CD4-positive, alpha-beta memory T cell (primary cell): ENCODE results near the gene PTPRM. TPM values are rescaled to one million over a fixed set of nuclear protein-coding genes. Genes with fewer than 3 reads are reported as not detected.
"Not testable (repeated sequence)": the region's sequence is repeated elsewhere in the genome, so short reads cannot be mapped to it uniquely, and the experiment has no call there.

Experiments
- CTCF ChIA-PET: fragments of 350-600 bp; sonication (Branson Sonifier 250); formaldehyde crosslinking; loops from one replicate; lab custom pipeline; 2021; ENCODE audit warnings: inconsistent platforms; ENCODE audit not compliant: partially characterized antibody; lab: Charles Lee
- POLR2A ChIA-PET: fragments of 350-600 bp; sonication (Branson Sonifier 250); formaldehyde crosslinking; loops from one replicate; lab custom pipeline; 2021; ENCODE audit not compliant: partially characterized antibody; lab: Charles Lee
- DNase-seq, 5 donors: peaks; one replicate each; pipeline versions ENCODE4 v3.0.0 to v3.0.0-alpha.2; 2020 to 2022; ENCODE audit warnings: mixed read lengths in 1 of 5
- H3K27ac ChIP-seq: one replicate; pipeline ENCODE4 v1.7.0; 2013; ENCODE audit warnings: low read depth, low read length
- H3K27me3 ChIP-seq: 2 replicates; pipeline ENCODE4 v1.7.0; 2013; ENCODE audit warnings: mild to moderate bottlenecking, low read length, moderate library complexity; ENCODE audit not compliant: insufficient read depth
- H3K36me3 ChIP-seq: 2 replicates; pipeline ENCODE4 v1.7.0; 2013; ENCODE audit warnings: mild to moderate bottlenecking, low read length, moderate library complexity; ENCODE audit not compliant: insufficient read depth
- H3K4me1 ChIP-seq: 2 replicates; pipeline ENCODE4 v1.7.0; 2013; ENCODE audit warnings: mild to moderate bottlenecking, low read length, moderate library complexity; ENCODE audit not compliant: insufficient read depth
- H3K4me3 ChIP-seq, 2 donors: one replicate each; pipeline ENCODE4 v1.7.0; 2013; ENCODE audit warnings: low read length in 2 of 2, mild to moderate bottlenecking in 1 of 2
- H3K9me3 ChIP-seq, 2 donors: one replicate each; pipeline ENCODE4 v1.7.0; 2013; ENCODE audit warnings: low read length in 2 of 2, control low read depth in 1 of 2; ENCODE audit not compliant: control insufficient read depth in 1 of 2
- H3K27ac Mint-ChIP-seq, 7 donors: one replicate each; pipeline ENCODE4 v1.8.0; 2020 to 2021; ENCODE audit warnings: mixed read lengths in 7 of 7, mild to moderate bottlenecking in 6 of 7, inconsistent platforms in 3 of 7, moderate library complexity in 3 of 7
- H3K27me3 Mint-ChIP-seq, 2 donors: one replicate each; pipeline ENCODE4 v1.8.0; 2020 to 2021; ENCODE audit warnings: mixed read lengths in 2 of 2
- H3K36me3 Mint-ChIP-seq, 2 donors: one replicate each; pipeline ENCODE4 v1.8.0; 2020 to 2021; ENCODE audit warnings: mixed read lengths in 2 of 2, inconsistent platforms in 1 of 2, mild to moderate bottlenecking in 1 of 2
- H3K4me1 Mint-ChIP-seq, 4 donors: one replicate each; pipeline ENCODE4 v1.8.0; 2020 to 2021; ENCODE audit warnings: mixed read lengths in 4 of 4, mild to moderate bottlenecking in 1 of 4
- H3K4me3 Mint-ChIP-seq, 8 donors: one replicate each; pipeline ENCODE4 v1.8.0; 2020 to 2021; ENCODE audit warnings: mixed read lengths in 8 of 8, mild to moderate bottlenecking in 7 of 8, moderate library complexity in 6 of 8, inconsistent platforms in 3 of 8
- H3K9me3 Mint-ChIP-seq, 8 donors: one replicate each; pipeline ENCODE4 v1.8.0; 2020 to 2021; ENCODE audit warnings: mixed read lengths in 8 of 8, mild to moderate bottlenecking in 5 of 8, inconsistent platforms in 3 of 8, moderate library complexity in 1 of 8
- intact Hi-C: fragments of 100-400 bp; cut with micrococcal nuclease; formaldehyde crosslinking; loops from one replicate; pipeline ENCODE4 v1.15.1; 2023
- polyA plus RNA-seq, 2 donors: library from polyadenylated mRNA; unstranded; fragments of 300-500 nt; fragmentation: Illumina TruSeq; gene quantifications; one replicate each; pipeline ENCODE4 v1.2.3, GENCODE V29; 2021
- total RNA-seq, 2 experiments: library from RNA; stranded (reverse); gene quantifications; one replicate each; pipeline ENCODE4 v1.2.3, GENCODE V29; 2021

Gene PTPRM
- total and polyA plus RNA-seq, 4 experiments from 2014 or later = 6.7 to 20.1 (median 12.9) TPM

- ChIA-PET CTCF (no interaction called here), POLR2A (no interaction called here)
- Histone ChIP-seq H3K27ac (no peak overlapping the region), H3K4me1 (no peaks in the 10 kb centered on the region), H3K36me3 (no peaks in the 10 kb centered on the region), H3K4me3 (no peak overlapping the region), H3K27me3 (no peaks in the 10 kb centered on the region), H3K9me3 (no peaks in the 10 kb centered on the region)
- H3K9me3 Mint-ChIP-seq = peaks cover 0 to 3% (median 0%) of the 10 kb centered on the region in 8 donors
- H3K27me3 Mint-ChIP-seq = no peaks in the 10 kb centered on the region
- H3K4me1 Mint-ChIP-seq = no peaks in the 10 kb centered on the region
- no peak for DNase-seq
- H3K36me3 Mint-ChIP-seq = no peaks in the 10 kb centered on the region
- no peak overlapping the region for H3K4me3 Mint-ChIP-seq
- intact Hi-C loops = no loop called here
- H3K27ac Mint-ChIP-seq = no peak overlapping the region
These were observed 168.6 kb downstream of the PTPRM start for GRCh38 chr18:7735626-7736175.

GRCh38 chr18:7736526-7736925, 169.4 kb downstream of the PTPRM start:
- H3K4me3 Mint-ChIP-seq, H3K36me3 Mint-ChIP-seq, H3K27me3 ChIP-seq, H3K4me1 Mint-ChIP-seq, DNase-seq, H3K9me3 ChIP-seq, H3K27ac Mint-ChIP-seq, H3K9me3 Mint-ChIP-seq, H3K27me3 Mint-ChIP-seq, CTCF ChIA-PET, POLR2A ChIA-PET, H3K4me1 ChIP-seq, H3K4me3 ChIP-seq, H3K27ac ChIP-seq, H3K36me3 ChIP-seq, intact Hi-C loops: not testable (repeated sequence)

- peaks cover 0 to 5% (median 0%) of the 10 kb centered on the region in 8 donors for H3K9me3 Mint-ChIP-seq
- Histone ChIP-seq H3K9me3 (no peaks in the 10 kb centered on the region), H3K27ac (no peak overlapping the region), H3K27me3 (no peaks in the 10 kb centered on the region), H3K36me3 (no peaks in the 10 kb centered on the region), H3K4me3 (no peak overlapping the region), H3K4me1 (no peaks in the 10 kb centered on the region)
- no peaks in the 10 kb centered on the region for H3K27me3 Mint-ChIP-seq
- H3K36me3 Mint-ChIP-seq = no peaks in the 10 kb centered on the region
- no peak overlapping the region for H3K4me3 Mint-ChIP-seq
- no peaks in the 10 kb centered on the region for H3K4me1 Mint-ChIP-seq
- ChIA-PET POLR2A (no interaction called here), CTCF (no interaction called here)
- DNase-seq = no peak
- intact Hi-C loops = no loop called here
- no peak overlapping the region for H3K27ac Mint-ChIP-seq
These were observed 170.4 kb downstream of the PTPRM start for GRCh38 chr18:7737550-7737949.

- Histone ChIP-seq H3K4me1 (no peaks in the 10 kb centered on the region), H3K27me3 (no peaks in the 10 kb centered on the region), H3K27ac (no peak overlapping the region), H3K36me3 (no peaks in the 10 kb centered on the region), H3K9me3 (no peaks in the 10 kb centered on the region), H3K4me3 (no peak overlapping the region)
- H3K9me3 Mint-ChIP-seq = peaks cover 0 to 12% (median 6%) of the 10 kb centered on the region in 8 donors
- DNase-seq = no peak
- ChIA-PET POLR2A (no interaction called here), CTCF (no interaction called here)
- no peaks in the 10 kb centered on the region for H3K36me3 Mint-ChIP-seq
- H3K4me3 Mint-ChIP-seq = no peak overlapping the region
- H3K27me3 Mint-ChIP-seq = no peaks in the 10 kb centered on the region
- intact Hi-C loops = no loop called here
- H3K27ac Mint-ChIP-seq = no peak overlapping the region
- no peaks in the 10 kb centered on the region for H3K4me1 Mint-ChIP-seq
These were observed 173.7 kb downstream of the PTPRM start for GRCh38 chr18:7740821-7741220.

- no peaks in the 10 kb centered on the region for H3K4me1 ChIP-seq
- H3K9me3 ChIP-seq = no peaks in the 10 kb centered on the region
- H3K27me3 ChIP-seq = no peaks in the 10 kb centered on the region
- H3K27ac ChIP-seq = no peak overlapping the region
- H3K9me3 Mint-ChIP-seq = peaks cover 0 to 16% (median 9%) of the 10 kb centered on the region in 8 donors
- no peak for DNase-seq
- H3K27ac Mint-ChIP-seq = no peak overlapping the region
- peaks cover 0 to 2% (median 0%) of the 10 kb centered on the region in 4 donors for H3K4me1 Mint-ChIP-seq
- POLR2A ChIA-PET = no interaction called here
- H3K36me3 Mint-ChIP-seq = no peaks in the 10 kb centered on the region
- no peaks in the 10 kb centered on the region for H3K36me3 ChIP-seq
- no peak overlapping the region for H3K4me3 ChIP-seq
- H3K4me3 Mint-ChIP-seq = no peak overlapping the region
- intact Hi-C loops = no loop called here
- CTCF ChIA-PET = no interaction called here
- H3K27me3 Mint-ChIP-seq = no peaks in the 10 kb centered on the region
These were observed 174.5 kb downstream of the PTPRM start for GRCh38 chr18:7741640-7742039.

GRCh38 chr18:7742224-7742623, 175.1 kb downstream of the PTPRM start:
- H3K27me3 ChIP-seq = no peaks in the 10 kb centered on the region
- H3K27me3 Mint-ChIP-seq = no peaks in the 10 kb centered on the region
- no peaks in the 10 kb centered on the region for H3K36me3 ChIP-seq
- H3K36me3 Mint-ChIP-seq = no peaks in the 10 kb centered on the region
- H3K9me3 ChIP-seq = no peaks in the 10 kb centered on the region
- H3K27ac Mint-ChIP-seq = no peak overlapping the region
- ChIA-PET POLR2A (no interaction called here), CTCF (no interaction called here)
- no peak overlapping the region for H3K27ac ChIP-seq
- peaks cover 0 to 7% (median 0%) of the 10 kb centered on the region in 4 donors for H3K4me1 Mint-ChIP-seq
- no peak for DNase-seq
- peaks cover 0 to 21% (median 10%) of the 10 kb centered on the region in 8 donors for H3K9me3 Mint-ChIP-seq
- H3K4me1 ChIP-seq = no peaks in the 10 kb centered on the region
- intact Hi-C loops = no loop called here
- H3K4me3 ChIP-seq = no peak overlapping the region
- H3K4me3 Mint-ChIP-seq = no peak overlapping the region

GRCh38 chr18:7743256-7743655, 176.1 kb downstream of the PTPRM start:
- Histone ChIP-seq H3K36me3 (no peaks in the 10 kb centered on the region), H3K4me3 (no peak overlapping the region), H3K4me1 (no peaks in the 10 kb centered on the region), H3K9me3 (no peaks in the 10 kb centered on the region), H3K27ac (no peak overlapping the region), H3K27me3 (no peaks in the 10 kb centered on the region)
- Mint-ChIP-seq H3K9me3 (peaks cover 0 to 25% (median 10%) of the 10 kb centered on the region in 8 donors), H3K36me3 (no peaks in the 10 kb centered on the region), H3K4me3 (no peak overlapping the region), H3K4me1 (peaks cover 0 to 11% (median 0%) of the 10 kb centered on the region in 4 donors), H3K27me3 (no peaks in the 10 kb centered on the region), H3K27ac (no peak overlapping the region)
- POLR2A ChIA-PET = no interaction called here
- CTCF ChIA-PET = no interaction called here
- no peak for DNase-seq
- intact Hi-C loops = no loop called here

- Mint-ChIP-seq H3K4me3 (no peak overlapping the region), H3K4me1 (peaks cover 0 to 11% (median 0%) of the 10 kb centered on the region in 4 donors), H3K27me3 (no peaks in the 10 kb centered on the region), H3K9me3 (peaks cover 0 to 25% (median 10%) of the 10 kb centered on the region in 8 donors), H3K27ac (no peak overlapping the region), H3K36me3 (no peaks in the 10 kb centered on the region)
- no peaks in the 10 kb centered on the region for H3K27me3 ChIP-seq
- H3K36me3 ChIP-seq = no peaks in the 10 kb centered on the region
- ChIA-PET CTCF (no interaction called here), POLR2A (no interaction called here)
- no peak for DNase-seq
- no peaks in the 10 kb centered on the region for H3K9me3 ChIP-seq
- intact Hi-C loops = no loop called here
- H3K27ac ChIP-seq = no peak overlapping the region
- H3K4me3 ChIP-seq = no peak overlapping the region
- no peaks in the 10 kb centered on the region for H3K4me1 ChIP-seq
These were observed 179.0 kb downstream of the PTPRM start for GRCh38 chr18:7746106-7746505.
